ENCODE measurements around the gene EXOC3L4. TPM values are rescaled to one million over a fixed set of nuclear protein-coding genes. Genes with fewer than 3 reads are reported as not detected.

EXOC3L4 gene
- total and polyA plus RNA-seq, 2 of the 8 experiments (the other 6 are each of a cell fraction or from before 2014, with no cell fraction given) = 0.45 to 0.57 TPM

- H3K4me2 ChIP-seq (ENCODE audit: insufficient read depth in 1 of 2, low read depth in 2 of 2, low read length in 2 of 2) = no peak overlapping the region
- H2BK20ac ChIP-seq (ENCODE audit: low read length) = no peak overlapping the region
- no peaks in the 10 kb centered on the region for H3K23me2 ChIP-seq (ENCODE audit: low read depth, low read length)
- no peak overlapping the region for H2BK5ac ChIP-seq (ENCODE audit: low read depth, low read length)
- no peak overlapping the region for H2AFZ ChIP-seq (ENCODE audit: low read length)
- H4K5ac ChIP-seq (ENCODE audit: insufficient read length, low read depth, low read length) = no peak overlapping the region
- H3K4me3 ChIP-seq (ENCODE audit: extremely low read depth in 1 of 4, insufficient read depth in 2 of 4, low read depth in 3 of 4, low read length in 4 of 4) = no peak overlapping the region
- no peaks in the 10 kb centered on the region for H3K27me3 ChIP-seq (replicated peaks in 1 of 4; ENCODE audit: control insufficient read depth in 3 of 4, extremely low read depth in 1 of 4, insufficient read depth in 3 of 4, low read length in 3 of 4)
- H3K18ac ChIP-seq (ENCODE audit: extremely low read depth, low read length) = no peak overlapping the region
- no peak for TF ChIP-seq ASH2L (IDR thresholded peaks at IDR 0.05; ENCODE audit: low read length)
- TF ChIP-seq CEBPB (IDR thresholded peaks at IDR 0.05; ENCODE audit: low read depth, low read length) = no peak
- no peak for TF ChIP-seq RXRA (IDR thresholded peaks at IDR 0.05; ENCODE audit: insufficient read depth, low read depth, low read length)
- TF ChIP-seq, protein P1, sequence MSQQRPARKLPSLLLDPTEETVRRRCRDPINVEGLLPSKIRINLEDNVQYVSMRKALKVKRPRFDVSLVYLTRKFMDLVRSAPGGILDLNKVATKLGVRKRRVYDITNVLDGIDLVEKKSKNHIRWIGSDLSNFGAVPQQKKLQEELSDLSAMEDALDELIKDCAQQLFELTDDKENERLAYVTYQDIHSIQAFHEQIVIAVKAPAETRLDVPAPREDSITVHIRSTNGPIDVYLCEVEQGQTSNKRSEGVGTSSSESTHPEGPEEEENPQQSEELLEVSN (IDR thresholded peaks at IDR 0.05) = no peak
- no peak for TF ChIP-seq SP4 (IDR thresholded peaks at IDR 0.05; ENCODE audit: low read length)
- TF ChIP-seq TCF12 (IDR thresholded peaks at IDR 0.05; ENCODE audit: low read depth, low read length) = no peak
- no peak for TF ChIP-seq HDAC6 (IDR thresholded peaks at IDR 0.05; ENCODE audit: low read depth, low read length)
- no peak for TF ChIP-seq NANOG (IDR thresholded peaks at IDR 0.05; ENCODE audit: insufficient read depth, low read depth, low read length, poor library complexity, severe bottlenecking)
- no peak for TF ChIP-seq JUND (IDR thresholded peaks at IDR 0.05; ENCODE audit: low read length)
- no peak for TF ChIP-seq POU5F1 (IDR thresholded peaks at IDR 0.05; ENCODE audit: low read depth, low read length)
- H3K36me3 ChIP-seq (ENCODE audit: control insufficient read depth in 2 of 4, insufficient read depth in 4 of 4, low read length in 3 of 4) = no peaks in the 10 kb centered on the region
- H2BK120ac ChIP-seq (replicated peaks; ENCODE audit: low read depth, low read length) = no peak overlapping the region
- H3K9me3 ChIP-seq (ENCODE audit: insufficient read depth in 2 of 2, low read depth in 1 of 2, low read length in 1 of 2) = no peaks in the 10 kb centered on the region
- no peak overlapping the region for H2AK5ac ChIP-seq (ENCODE audit: low read depth, low read length)
- 88% methylated on average over 10 of the region's 10 CpGs; no CpG with 5 or more reads in 1 of the 2 experiments for WGBS, 2 experiments (ENCODE audit: extremely low coverage in 1 of 2, insufficient coverage in 1 of 2, insufficient read length in 1 of 2, insufficient replicate concordance in 2 of 2, low coverage in 1 of 2, low lambda C conversion rate in 2 of 2, missing lambda C conversion rate in 1 of 2)
- H3K14ac ChIP-seq (ENCODE audit: insufficient read length) = no peak overlapping the region
- no peak overlapping the region for H3K27ac ChIP-seq (ENCODE audit: low read depth, low read length)
- H3K79me2 ChIP-seq (ENCODE audit: control insufficient read depth in 1 of 2, insufficient read depth in 2 of 2, low read length in 2 of 2) = no peaks in the 10 kb centered on the region
- no peak overlapping the region for H2BK12ac ChIP-seq (ENCODE audit: low read depth, low read length)
- H3K79me1 ChIP-seq (ENCODE audit: low read depth, low read length) = no peaks in the 10 kb centered on the region
- no peak for DNase-seq (ENCODE audit: low read depth in 1 of 2, low spot score in 2 of 2)
- H4K8ac ChIP-seq (ENCODE audit: extremely low read depth, insufficient read depth, low read length) = no peak overlapping the region
- no peak overlapping the region for H4K91ac ChIP-seq (replicated peaks; ENCODE audit: insufficient read length, low read length)
- H2BK15ac ChIP-seq (ENCODE audit: low read length) = no peak overlapping the region
- no peak overlapping the region for H3K4ac ChIP-seq (replicated peaks; ENCODE audit: insufficient read length, low read depth, low read length)
- CTCF ChIA-PET (ENCODE audit: partially characterized antibody) = interaction anchor here (0.6 to 4.5 kb wide), 9 partner anchors 9 to 149 kb away, joined by 3 to 27 read pairs (median 4); partner anchors contain the start of gene TNFAIP2
- H3K23ac ChIP-seq (ENCODE audit: insufficient read length) = no peak overlapping the region
- H3K9ac ChIP-seq (replicated peaks in 1 of 4; ENCODE audit: extremely low read depth in 1 of 4, low read depth in 3 of 4, low read length in 3 of 4) = no peak overlapping the region
- FAIRE-seq = no peak
- no peaks in the 10 kb centered on the region for H3K4me1 ChIP-seq (replicated peaks in 1 of 4; ENCODE audit: control insufficient read depth in 3 of 4, insufficient read depth in 4 of 4, low read length in 3 of 4)
- H4K20me1 ChIP-seq (replicated peaks in 1 of 2; ENCODE audit: control insufficient read depth in 1 of 2, insufficient read depth in 2 of 2, low read length in 2 of 2) = no peaks in the 10 kb centered on the region
- H3K56ac ChIP-seq (replicated peaks; ENCODE audit: insufficient read length, low read depth, low read length) = no peak overlapping the region
- POLR2A ChIA-PET (ENCODE audit: partially characterized antibody) = interaction anchor here (0.6 kb wide), 2 partner anchors 9 to 20 kb away, joined by 3 read pairs; no protein-coding TSS in a partner anchor
Observed at GRCh38 chr14:103149351-103150237, 55.1 kb downstream of the EXOC3L4 start.

Data from H1 (cell line).